Stomach (tissue), 4 donors: ENCODE results near the gene FMO2.

Experiments used
- EP300 ChIP-seq: sonication (generic); formaldehyde crosslinking; IDR thresholded peaks from one replicate; pipeline ENCODE4 v1.6.1; 2017; ENCODE audit warnings: antibody characterized with exemption
- POLR2A ChIP-seq, 4 donors: fragments of 450-650 bp; IDR thresholded peaks; one replicate each; pipeline ENCODE4 v1.6.1; 2016; ENCODE audit warnings: antibody characterized with exemption in 4 of 4, control low read depth in 2 of 4, mild to moderate bottlenecking in 1 of 4, moderate library complexity in 1 of 4
- POLR2AphosphoS5 ChIP-seq, 3 donors: sonication (generic); formaldehyde crosslinking; IDR thresholded peaks; one replicate each; pipeline ENCODE4 v1.6.1; 2016; ENCODE audit warnings: antibody characterized with exemption in 3 of 3
- TF ChIP-seq, protein P1 (sequence below), 7 experiments: fragments of 450-650 bp in 4 of 7; fragments of 200-600 bp in 3 of 7; sonication (generic) in 3 of 7; IDR thresholded peaks; one replicate each; pipeline ENCODE4 v1.5.1; 2016 to 2019; ENCODE audit warnings: antibody characterized with exemption in 7 of 7, control low read depth in 2 of 7, mild to moderate bottlenecking in 1 of 7

- TF ChIP-seq POLR2A (IDR thresholded peaks at IDR 0.05) (no peak), EP300 (no peak), POLR2AphosphoS5 (IDR thresholded peaks at IDR 0.05) (no peak)
- TF ChIP-seq, protein P1, sequence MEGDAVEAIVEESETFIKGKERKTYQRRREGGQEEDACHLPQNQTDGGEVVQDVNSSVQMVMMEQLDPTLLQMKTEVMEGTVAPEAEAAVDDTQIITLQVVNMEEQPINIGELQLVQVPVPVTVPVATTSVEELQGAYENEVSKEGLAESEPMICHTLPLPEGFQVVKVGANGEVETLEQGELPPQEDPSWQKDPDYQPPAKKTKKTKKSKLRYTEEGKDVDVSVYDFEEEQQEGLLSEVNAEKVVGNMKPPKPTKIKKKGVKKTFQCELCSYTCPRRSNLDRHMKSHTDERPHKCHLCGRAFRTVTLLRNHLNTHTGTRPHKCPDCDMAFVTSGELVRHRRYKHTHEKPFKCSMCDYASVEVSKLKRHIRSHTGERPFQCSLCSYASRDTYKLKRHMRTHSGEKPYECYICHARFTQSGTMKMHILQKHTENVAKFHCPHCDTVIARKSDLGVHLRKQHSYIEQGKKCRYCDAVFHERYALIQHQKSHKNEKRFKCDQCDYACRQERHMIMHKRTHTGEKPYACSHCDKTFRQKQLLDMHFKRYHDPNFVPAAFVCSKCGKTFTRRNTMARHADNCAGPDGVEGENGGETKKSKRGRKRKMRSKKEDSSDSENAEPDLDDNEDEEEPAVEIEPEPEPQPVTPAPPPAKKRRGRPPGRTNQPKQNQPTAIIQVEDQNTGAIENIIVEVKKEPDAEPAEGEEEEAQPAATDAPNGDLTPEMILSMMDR (IDR thresholded peaks at IDR 0.05): no peak
These were observed 36.8 kb downstream of the FMO2 start for GRCh38 chr1:171221665-171222591.
